HG02938 (cell line): ENCODE results near the gene RFWD3.
"Not testable (repeated sequence)": the region's sequence is repeated elsewhere in the genome, so short reads cannot be mapped to it uniquely, and the experiment has no call there.

Source experiments
- ATAC-seq: cut with Tn5 transposase; IDR thresholded peaks from one replicate; pipeline ENCODE4 v1.9.1; 2021; ENCODE audit warnings: mild to moderate bottlenecking, moderate library complexity; ENCODE audit not compliant: unreplicated experiment

The RFWD3 gene

DNA sequence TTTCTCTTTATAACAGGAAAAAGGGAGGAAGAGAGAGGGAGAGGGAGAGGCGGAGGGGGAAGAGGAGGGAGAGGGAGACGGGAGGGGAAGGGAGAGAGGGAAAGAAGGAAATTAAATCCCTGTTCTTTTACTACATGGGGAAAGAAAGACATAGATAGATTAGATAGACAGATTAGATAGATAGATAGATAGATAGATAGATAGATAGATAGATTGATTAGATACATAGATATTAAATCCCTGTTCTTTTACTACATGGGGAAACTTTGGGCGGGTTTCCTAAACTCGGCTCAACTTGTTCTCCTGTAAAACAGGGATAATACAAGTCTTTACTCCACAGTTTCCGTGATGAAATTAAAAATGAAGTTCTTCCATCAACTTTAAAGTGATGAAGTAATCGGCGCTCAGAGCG lies 661 bp downstream of the RFWD3 start:
- ATAC-seq, result no peak

DNA sequence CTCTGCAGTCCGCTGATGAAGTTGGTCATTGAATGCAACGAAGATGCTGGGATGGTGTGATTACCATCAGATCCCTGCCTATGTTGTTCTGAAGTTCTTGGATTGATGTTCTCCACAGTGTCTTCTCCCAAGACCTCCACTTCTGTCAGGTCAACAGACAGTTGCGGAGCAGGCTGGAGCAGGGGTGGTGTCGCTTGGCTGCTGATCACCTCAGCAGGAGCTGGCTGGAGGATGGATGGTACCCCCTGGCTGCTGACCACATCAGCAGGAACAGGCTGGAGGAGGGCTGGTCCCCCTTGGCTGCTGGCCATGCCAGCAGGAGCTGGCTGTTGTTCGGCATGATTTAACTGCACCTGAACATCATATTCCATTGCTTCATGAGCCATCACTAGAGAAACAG lies 5.6 kb downstream of the RFWD3 start:
- ATAC-seq, result no peak

GRCh38 chr16:74660383-74660782 lies 6.3 kb downstream of the RFWD3 start:
- ATAC-seq, result no peak

DNA sequence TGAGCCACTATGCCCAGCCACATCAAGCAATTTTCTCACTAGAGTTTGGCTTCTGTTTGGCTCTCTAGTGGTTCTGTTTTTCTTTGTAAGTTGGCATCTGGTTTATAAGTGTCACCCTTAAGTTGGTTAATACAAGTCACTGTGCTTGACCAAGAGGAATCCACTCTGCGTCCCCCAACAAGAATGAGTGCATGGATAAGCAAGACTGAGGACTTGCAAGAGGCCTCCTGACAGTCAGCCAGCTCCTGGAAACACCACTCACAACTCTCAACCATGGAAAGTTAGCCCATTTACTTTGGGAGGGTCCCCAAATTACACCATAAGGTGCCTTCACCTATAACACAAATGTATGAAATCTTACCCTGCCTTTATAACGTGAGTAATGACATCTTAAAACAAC lies 7.6 kb downstream of the RFWD3 start:
- ATAC-seq, result no peak

GRCh38 chr16:74657870-74658642 lies 8.6 kb downstream of the RFWD3 start:
- ATAC-seq, result no peak

DNA sequence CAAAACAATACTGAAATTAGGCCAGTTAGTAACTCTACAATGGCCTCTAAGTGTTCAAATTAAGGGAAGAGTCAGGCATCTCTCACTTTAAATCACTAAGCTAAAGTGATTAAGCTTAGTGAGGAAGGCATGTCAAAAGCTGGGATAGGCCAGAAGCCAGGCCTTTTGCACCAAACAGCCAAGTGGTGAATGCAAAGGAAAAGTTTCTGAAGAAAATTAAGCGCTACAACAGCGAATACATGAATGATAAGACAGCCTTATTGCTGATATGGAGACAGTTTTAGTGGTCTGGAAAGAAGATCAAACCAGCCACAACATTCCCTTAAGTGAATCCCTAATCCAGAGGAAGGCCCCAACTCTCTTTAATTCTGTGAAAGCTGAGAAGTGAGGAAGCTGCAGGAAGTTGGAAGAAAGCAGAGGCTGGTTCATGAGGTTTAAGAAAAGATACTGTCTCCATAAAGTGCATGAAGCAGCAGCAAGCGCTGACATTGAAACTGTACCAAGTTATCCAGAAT lies 12.1 kb downstream of the RFWD3 start:
- no peak for ATAC-seq

GRCh38 chr16:74652883-74653282 lies 13.8 kb downstream of the RFWD3 start:
- ATAC-seq, result not testable (repeated sequence)

GRCh38 chr16:74652249-74652648 lies 14.4 kb downstream of the RFWD3 start:
- no peak for ATAC-seq

- ATAC-seq, result no peak
Measured at GRCh38 chr16:74651841-74652240, 14.8 kb downstream of the RFWD3 start.

GRCh38 chr16:74650966-74651567 lies 15.6 kb downstream of the RFWD3 start:
- no peak for ATAC-seq

- no peak for ATAC-seq
Measured at GRCh38 chr16:74649839-74650504, 16.7 kb downstream of the RFWD3 start.

DNA sequence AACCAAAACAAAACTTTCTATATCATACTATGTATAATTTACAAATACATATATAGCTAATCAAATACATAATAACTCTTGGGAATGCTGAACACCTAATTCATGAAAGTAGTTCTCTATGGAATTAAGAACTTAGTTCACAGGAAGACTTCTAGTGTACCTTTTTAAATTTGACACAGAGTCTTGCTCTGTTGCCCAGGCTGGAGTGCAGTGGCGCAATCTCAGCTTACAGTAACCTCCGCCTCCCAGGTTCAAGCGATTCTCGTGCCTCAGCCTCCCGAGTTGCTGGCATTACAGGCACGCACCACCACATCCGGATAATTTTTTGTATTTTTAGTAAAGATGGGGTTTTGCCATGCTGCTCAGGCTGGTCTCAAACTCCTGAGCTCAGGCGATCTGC lies 24.7 kb downstream of the RFWD3 start:
- no peak for ATAC-seq

DNA sequence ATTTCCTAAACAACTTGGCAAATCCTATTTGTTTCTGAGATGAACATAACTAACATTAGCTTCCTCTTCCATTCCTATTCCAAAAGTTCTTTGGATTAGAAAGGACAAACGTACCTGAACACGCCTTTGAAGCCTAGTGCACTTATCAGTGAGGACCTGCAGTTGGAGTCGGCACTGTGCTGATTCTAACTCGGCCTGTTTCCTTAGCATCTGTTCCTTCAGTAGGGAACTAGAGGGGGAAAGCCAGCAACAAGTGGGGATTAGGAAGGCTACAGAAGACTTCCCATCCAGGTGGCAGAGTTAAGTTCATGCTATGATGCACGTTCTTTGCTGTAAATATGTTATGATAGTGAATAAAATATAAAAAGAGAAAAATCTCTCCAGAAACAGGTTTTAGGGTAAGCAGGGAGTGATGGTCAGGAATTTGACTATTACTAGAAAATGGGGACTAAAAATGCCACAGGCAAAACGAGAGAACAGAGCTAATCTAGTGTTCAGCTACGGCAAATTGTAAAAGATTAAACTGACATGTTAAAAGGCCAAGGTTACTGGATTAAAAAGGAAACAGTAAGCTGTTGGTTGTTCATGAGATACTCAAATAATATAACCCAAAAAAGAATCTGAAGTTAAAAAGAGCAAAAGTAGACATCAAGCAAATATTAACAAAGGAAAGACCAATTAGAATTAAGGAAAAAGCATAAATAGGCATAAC lies 28.8 kb downstream of the RFWD3 start:
- ATAC-seq, result no peak

DNA sequence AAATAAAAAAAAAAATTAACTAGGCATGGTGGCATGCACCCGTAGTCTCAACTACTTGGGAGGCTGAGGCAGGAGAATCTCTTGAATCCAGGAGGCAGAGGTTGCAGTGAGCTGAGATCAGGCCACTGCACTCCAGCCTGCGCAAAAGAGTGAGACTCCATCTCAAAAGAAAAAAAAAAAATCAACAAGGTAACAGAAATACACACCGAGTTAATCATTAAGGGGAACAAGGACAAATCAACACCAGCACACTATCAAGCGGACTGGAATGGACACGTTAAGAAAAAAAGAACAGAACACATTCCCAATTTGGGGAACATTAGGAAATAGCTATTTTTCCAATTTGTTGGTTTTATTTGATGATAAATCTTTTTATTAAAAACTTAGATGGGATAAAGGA lies 31.4 kb downstream of the RFWD3 start:
- no peak for ATAC-seq

DNA sequence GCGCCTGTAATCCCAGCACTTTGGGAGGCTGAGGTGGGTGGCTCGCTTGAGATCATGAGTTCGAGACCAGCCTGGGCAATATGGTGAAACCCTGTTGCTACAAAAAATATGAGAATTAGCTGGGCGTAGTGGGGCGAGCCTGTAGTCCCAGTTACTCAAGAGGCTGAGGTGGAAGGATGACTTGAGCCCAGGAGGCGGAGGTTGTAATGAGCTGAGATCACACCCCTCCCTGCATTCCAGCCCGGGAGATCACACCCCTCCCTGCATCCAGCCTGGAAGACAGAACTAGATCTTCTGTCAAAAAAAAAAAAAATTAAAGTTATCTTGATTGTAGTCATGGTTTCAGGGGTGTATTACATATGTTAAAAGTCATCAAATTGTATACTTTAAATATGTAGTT lies 33.0 kb downstream of the RFWD3 start:
- ATAC-seq, result no peak

- ATAC-seq, result no peak
Measured at GRCh38 chr16:74627506-74628220, 39.0 kb downstream of the RFWD3 start.

- ATAC-seq, result no peak
Measured at GRCh38 chr16:74626741-74627416, 39.8 kb downstream of the RFWD3 start.

- no peak for ATAC-seq
Measured at GRCh38 chr16:74625500-74626350, 41.0 kb downstream of the RFWD3 start.

DNA sequence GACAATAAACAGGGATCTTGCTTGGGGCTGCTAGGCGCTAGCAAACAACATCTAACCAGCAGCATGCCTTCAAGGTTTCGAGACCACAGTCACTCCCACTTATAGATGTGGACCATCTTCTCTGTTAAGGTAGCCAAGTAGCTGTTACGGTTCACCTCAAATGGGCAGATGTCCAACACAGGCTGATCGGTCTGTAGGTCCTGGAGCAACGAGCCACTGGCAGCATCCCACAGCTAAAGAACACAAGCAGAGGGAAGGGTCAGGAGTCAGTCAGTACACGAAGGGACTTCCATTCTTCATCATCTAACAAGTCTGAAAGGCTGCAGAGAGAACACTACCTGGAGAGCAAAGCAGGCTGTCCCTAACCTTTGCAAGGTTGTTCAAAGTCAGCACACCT lies 42.8 kb downstream of the RFWD3 start:
- ATAC-seq, result no peak
